Endothelial cell of hepatic sinusoid (primary cell): ENCODE measurements around the gene USP37.

ENCODE experiments used
- in situ Hi-C: cut with HindIII; loops from 2 replicates; pipeline ENCODE4 v1.10.0; 2017; ENCODE audit warnings: low sequenced_read_pairs

The USP37 gene

GRCh38 chr2:218404351-218405085, 163.6 kb downstream of the USP37 start:
- in situ Hi-C loops = loop anchor here (5.0 kb wide), 1 partner anchor 107 kb away; no protein-coding TSS in a partner anchor

- in situ Hi-C loops = loop anchor here (5.0 kb wide), 1 partner anchor 107 kb away; no protein-coding TSS in a partner anchor
Observed at GRCh38 chr2:218403810-218404209, 164.3 kb downstream of the USP37 start.

- in situ Hi-C loops = loop anchor here (5.0 kb wide), 1 partner anchor 106 kb away; no protein-coding TSS in a partner anchor
Observed at GRCh38 chr2:218402911-218403411, 165.2 kb downstream of the USP37 start.

GRCh38 chr2:218402491-218402901, 165.7 kb downstream of the USP37 start:
- in situ Hi-C loops = loop anchor here (5.0 kb wide), 1 partner anchor 105 kb away; no protein-coding TSS in a partner anchor

GRCh38 chr2:218401890-218402289, 166.3 kb downstream of the USP37 start:
- in situ Hi-C loops = loop anchor here (5.0 kb wide), 1 partner anchor 105 kb away; no protein-coding TSS in a partner anchor

GRCh38 chr2:218400930-218401881, 166.9 kb downstream of the USP37 start:
- in situ Hi-C loops = loop anchor here (5.0 kb wide), 1 partner anchor 104 kb away; no protein-coding TSS in a partner anchor
